BJ (cell line): Measurements from ENCODE around the gene RAB8B. TPM values are rescaled to one million over a fixed set of nuclear protein-coding genes. Genes with fewer than 3 reads are reported as not detected.

ENCODE experiments used
- CTCF ChIA-PET: fragments of 350-600 bp; formaldehyde crosslinking; extraction: SDS; loops from one replicate; lab custom pipeline; 2021; ENCODE audit warnings: antibody characterized with exemption, inconsistent platforms; lab: Yijun Ruan, JAX
- POLR2A ChIA-PET: fragments of 300-600 bp; sonication (Branson Sonifier 250); formaldehyde crosslinking; extraction: SDS; loops from one replicate; lab custom pipeline; 2021; ENCODE audit warnings: antibody characterized with exemption; lab: Charles Lee
- DNase-seq: peaks from one replicate; pipeline ENCODE4 v3.0.0-alpha.2; 2011; ENCODE audit warnings: low read depth
- H3K27me3 ChIP-seq: 2 replicates; pipeline ENCODE4 v1.6.0; 2011; ENCODE audit warnings: low read length; ENCODE audit not compliant: control insufficient read depth, insufficient read depth
- H3K36me3 ChIP-seq: 2 replicates; pipeline ENCODE4 v1.5.1; 2011; ENCODE audit warnings: low read length; ENCODE audit not compliant: control insufficient read depth, insufficient read depth
- H3K4me3 ChIP-seq: 2 replicates; pipeline ENCODE4 v1.5.1; 2011; ENCODE audit warnings: low read depth, mild to moderate bottlenecking, control low read depth, low read length
- polyA plus RNA-seq: library from polyadenylated mRNA; depleted of rRNA; stranded (reverse); fragments of >200 nt; gene quantifications from 2 replicates; pipeline ENCODE4 v1.2.3, GENCODE V29; 2011
- TF ChIP-seq, protein P1 (sequence below): IDR thresholded peaks from 2 replicates; pipeline ENCODE4 v1.5.1; 2011; ENCODE audit warnings: low read depth, mild to moderate bottlenecking, control low read depth, inconsistent platforms, low read length, moderate library complexity; ENCODE audit not compliant: insufficient read depth

RAB8B gene
- polyA plus RNA-seq, 1 experiment: 16.4 TPM

DNA sequence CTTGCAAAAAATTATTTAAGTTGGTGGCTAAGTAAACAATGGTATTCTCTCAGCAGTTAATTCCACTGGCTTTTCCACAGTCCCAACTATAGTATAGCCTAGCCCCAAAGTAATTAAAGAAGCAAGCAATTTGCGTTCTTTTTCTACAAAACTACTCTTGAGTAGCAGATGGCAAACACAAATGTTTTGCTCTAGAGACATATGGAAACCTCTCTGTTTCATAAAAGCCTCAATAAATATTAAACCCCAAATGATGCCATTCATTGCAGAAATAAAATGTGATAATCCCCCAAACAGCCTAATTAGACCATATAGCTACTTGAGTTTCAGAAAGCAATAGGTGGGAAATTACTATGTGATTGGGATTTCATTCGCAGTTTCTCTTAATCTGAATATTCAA lies 8.7 kb upstream of the RAB8B start:
- no peak for DNase-seq
- ChIA-PET CTCF (no interaction called here), POLR2A (no interaction called here)
- no peak overlapping the region for H3K4me3 ChIP-seq
- H3K36me3 ChIP-seq: no peaks in the 10 kb centered on the region
- no peaks in the 10 kb centered on the region for H3K27me3 ChIP-seq
- TF ChIP-seq, protein P1, sequence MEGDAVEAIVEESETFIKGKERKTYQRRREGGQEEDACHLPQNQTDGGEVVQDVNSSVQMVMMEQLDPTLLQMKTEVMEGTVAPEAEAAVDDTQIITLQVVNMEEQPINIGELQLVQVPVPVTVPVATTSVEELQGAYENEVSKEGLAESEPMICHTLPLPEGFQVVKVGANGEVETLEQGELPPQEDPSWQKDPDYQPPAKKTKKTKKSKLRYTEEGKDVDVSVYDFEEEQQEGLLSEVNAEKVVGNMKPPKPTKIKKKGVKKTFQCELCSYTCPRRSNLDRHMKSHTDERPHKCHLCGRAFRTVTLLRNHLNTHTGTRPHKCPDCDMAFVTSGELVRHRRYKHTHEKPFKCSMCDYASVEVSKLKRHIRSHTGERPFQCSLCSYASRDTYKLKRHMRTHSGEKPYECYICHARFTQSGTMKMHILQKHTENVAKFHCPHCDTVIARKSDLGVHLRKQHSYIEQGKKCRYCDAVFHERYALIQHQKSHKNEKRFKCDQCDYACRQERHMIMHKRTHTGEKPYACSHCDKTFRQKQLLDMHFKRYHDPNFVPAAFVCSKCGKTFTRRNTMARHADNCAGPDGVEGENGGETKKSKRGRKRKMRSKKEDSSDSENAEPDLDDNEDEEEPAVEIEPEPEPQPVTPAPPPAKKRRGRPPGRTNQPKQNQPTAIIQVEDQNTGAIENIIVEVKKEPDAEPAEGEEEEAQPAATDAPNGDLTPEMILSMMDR: no peak

DNA sequence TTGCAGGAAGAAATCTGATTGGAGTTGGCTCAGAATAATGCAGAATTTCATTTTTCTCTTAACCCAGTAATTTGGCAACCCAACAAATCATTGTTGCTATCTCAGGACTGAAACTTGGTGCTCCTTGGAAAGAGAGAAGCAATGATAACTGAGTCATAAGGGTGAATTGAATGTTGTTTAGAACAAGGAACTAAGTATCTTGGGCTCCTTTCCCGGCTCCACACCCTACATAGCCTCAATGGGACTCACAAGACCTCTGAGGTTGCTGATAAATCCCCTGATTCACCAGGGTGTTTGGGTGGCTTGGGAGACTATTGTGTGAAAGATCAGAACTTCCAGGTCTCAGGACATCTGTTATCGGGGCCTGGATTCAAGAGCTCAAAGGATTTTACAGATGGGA lies 7.8 kb upstream of the RAB8B start:
- POLR2A ChIA-PET: no interaction called here
- Histone ChIP-seq H3K4me3 (no peak overlapping the region), H3K36me3 (no peaks in the 10 kb centered on the region), H3K27me3 (no peaks in the 10 kb centered on the region)
- TF ChIP-seq, protein P1: no peak
- CTCF ChIA-PET: no interaction called here
- no peak for DNase-seq

DNA sequence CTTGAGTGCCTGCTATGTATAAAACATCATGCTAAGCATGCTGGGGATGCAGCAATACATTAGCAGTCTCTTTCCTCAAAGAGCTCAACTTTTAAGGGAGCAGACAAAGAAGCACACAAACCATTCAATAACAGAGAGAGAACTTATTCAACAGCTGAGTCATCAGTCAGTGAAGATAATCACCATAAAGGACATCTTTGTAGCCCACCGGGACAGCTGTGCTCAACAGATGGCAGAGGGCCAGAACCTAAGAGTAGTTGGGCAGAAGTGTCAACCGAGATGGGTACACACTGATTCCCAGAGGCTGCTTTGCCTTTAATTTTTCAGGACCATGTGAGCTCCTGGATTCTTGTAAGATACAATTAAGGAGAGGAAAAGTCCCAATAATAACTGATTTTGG lies 4.2 kb upstream of the RAB8B start:
- no peak for DNase-seq
- TF ChIP-seq, protein P1: no peak
- no peak overlapping the region for H3K4me3 ChIP-seq
- H3K36me3 ChIP-seq: no peaks in the 10 kb centered on the region
- ChIA-PET CTCF (interaction anchor here (0.6 to 1.0 kb wide), 4 partner anchors 11 to 302 kb away, joined by 3 read pairs; no protein-coding TSS in a partner anchor), POLR2A (interaction anchor here (0.7 kb wide), 1 partner anchor 102 kb away, joined by 3 read pairs; no protein-coding TSS in a partner anchor)
- H3K27me3 ChIP-seq: no peaks in the 10 kb centered on the region

DNA sequence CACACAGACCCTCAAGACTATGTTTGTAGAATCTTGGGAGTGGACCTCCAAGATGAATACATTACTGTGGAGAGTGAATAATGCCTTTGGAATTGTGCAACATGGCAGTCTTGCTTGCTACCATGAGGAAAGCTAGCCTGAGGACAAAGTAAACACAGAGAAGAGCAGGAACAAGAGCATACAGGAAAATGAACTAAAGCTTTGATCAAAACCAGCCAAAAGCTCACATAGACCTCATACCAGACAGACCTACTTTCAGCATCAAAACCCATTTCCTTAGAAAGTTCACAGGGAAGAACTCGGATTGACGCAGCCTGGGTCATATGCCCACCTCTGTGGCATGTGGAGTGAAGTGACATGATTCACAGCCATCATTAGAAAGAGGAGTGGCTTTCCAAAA lies 3.3 kb upstream of the RAB8B start:
- Histone ChIP-seq H3K36me3 (no peaks in the 10 kb centered on the region), H3K27me3 (no peaks in the 10 kb centered on the region), H3K4me3 (no peak overlapping the region)
- POLR2A ChIA-PET: interaction anchor here (0.6 kb wide), 1 partner anchor 92 kb away, joined by 10 read pairs; no protein-coding TSS in a partner anchor
- peak; percentile 62 for DNase-seq
- TF ChIP-seq, protein P1: no peak
- CTCF ChIA-PET: interaction anchor here (1.0 kb wide), 1 partner anchor 10 kb away, joined by 3 read pairs; no protein-coding TSS in a partner anchor

DNA sequence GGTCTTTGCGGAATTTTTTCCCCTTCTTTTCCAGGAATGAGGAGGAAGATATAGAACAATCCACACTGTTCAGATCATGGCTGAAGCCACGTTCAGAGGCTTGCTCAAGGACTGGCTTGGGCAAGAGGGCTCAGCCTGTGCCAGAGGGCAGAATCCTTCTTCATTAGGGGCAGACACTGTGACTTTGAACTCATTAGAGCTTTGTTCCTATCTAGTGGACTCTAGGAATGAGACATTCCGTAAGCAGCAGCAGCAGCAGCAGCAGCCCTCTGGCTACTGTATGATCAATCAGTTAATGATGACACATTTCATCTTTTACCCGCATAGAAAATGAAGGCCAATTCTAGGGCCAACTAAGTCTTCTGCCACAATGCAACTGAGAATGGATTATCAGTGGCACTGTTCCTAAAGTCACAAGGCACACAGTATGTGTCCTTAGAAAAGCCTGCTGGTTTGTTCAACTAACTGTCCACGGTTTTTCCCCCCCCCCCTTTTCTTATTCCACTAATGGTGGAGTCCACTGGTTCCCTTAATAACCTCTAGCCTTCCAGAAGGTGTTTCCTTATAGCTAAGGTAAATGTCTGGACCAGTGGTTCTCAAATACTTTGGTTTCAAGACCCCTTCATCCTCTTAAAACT lies 1.7 kb upstream of the RAB8B start:
- TF ChIP-seq, protein P1: no peak
- no peak for DNase-seq
- ChIA-PET CTCF (no interaction called here), POLR2A (no interaction called here)
- no peak overlapping the region for H3K4me3 ChIP-seq
- no peaks in the 10 kb centered on the region for H3K36me3 ChIP-seq
- H3K27me3 ChIP-seq: no peaks in the 10 kb centered on the region
